HEK293 (cell line): Measurements from ENCODE around the gene BCAR1.

Experiments
- CTCF ChIA-PET: fragments of 350-600 bp; formaldehyde crosslinking; extraction: SDS; loops from one replicate; lab custom pipeline; 2021; ENCODE audit warnings: antibody characterized with exemption; lab: Yijun Ruan, JAX
- POLR2A ChIA-PET: fragments of 300-600 bp; formaldehyde crosslinking; extraction: SDS; loops from one replicate; lab custom pipeline; 2020; ENCODE audit warnings: antibody characterized with exemption, inconsistent platforms; lab: Yijun Ruan, JAX
- H3K27ac ChIP-seq: fragments of 200-500 bp; sonication (Bioruptor generic); 2 replicates; pipeline ENCODE4 v1.5.1; 2014; ENCODE audit warnings: low read depth, low read length, control low read depth, inconsistent platforms; ENCODE audit errors: extremely low read depth
- H3K36me3 ChIP-seq, 2 experiments: fragments of 200-500 bp in 1 of 2; sonication (Bioruptor generic) in 1 of 2; 1 replicate in 1 of 2; 2 replicates in 1 of 2; pipeline ENCODE4 v1.5.1; 2014 to 2017; ENCODE audit warnings: inconsistent platforms in 2 of 2, low read length in 2 of 2; ENCODE audit not compliant: control insufficient read depth in 2 of 2, insufficient read depth in 1 of 2
- H3K4me1 ChIP-seq: fragments of 200-500 bp; sonication (Bioruptor generic); 2 replicates; pipeline ENCODE4 v1.5.1; 2014; ENCODE audit warnings: mild to moderate bottlenecking, low read length, inconsistent platforms; ENCODE audit not compliant: control insufficient read depth, insufficient read depth
- H3K4me3 ChIP-seq: 2 replicates; pipeline ENCODE4 v1.5.1; 2011; ENCODE audit warnings: low read depth, mild to moderate bottlenecking, control low read depth, low read length, moderate library complexity
- H3K9me3 ChIP-seq: fragments of 200-500 bp; sonication (Bioruptor generic); 2 replicates; pipeline ENCODE4 v1.5.1; 2014; ENCODE audit warnings: low read depth, low read length, inconsistent platforms; ENCODE audit not compliant: control insufficient read depth, insufficient read depth
- BCL6B ChIP-seq: fragments of 450-650 bp; formaldehyde crosslinking; IDR thresholded peaks from 2 replicates; pipeline ENCODE4 v1.5.1; 2017; ENCODE audit warnings: missing biosample characterization, missing genetic modification characterization
- CTCF ChIP-seq: fragments of 450-650 bp; formaldehyde crosslinking; IDR thresholded peaks from 2 replicates; pipeline ENCODE4 v1.5.1; 2016; ENCODE audit warnings: missing biosample characterization, missing genetic modification characterization
- GLI2 ChIP-seq: fragments of 450-650 bp; formaldehyde crosslinking; IDR thresholded peaks from 2 replicates; pipeline ENCODE4; 2017; ENCODE audit warnings: missing biosample characterization, missing genetic modification characterization, low read depth, borderline replicate concordance
- HOXD13 ChIP-seq: sonication (generic); formaldehyde crosslinking; IDR thresholded peaks from 2 replicates; pipeline ENCODE4 v1.8.0; 2022; ENCODE audit warnings: missing genetic modification reagents, borderline replicate concordance
- KLF1 ChIP-seq: fragments of 450-650 bp; formaldehyde crosslinking; IDR thresholded peaks from 2 replicates; pipeline ENCODE4 v1.5.1; 2016; ENCODE audit warnings: missing biosample characterization, missing genetic modification characterization
- KLF8 ChIP-seq: fragments of 450-650 bp; formaldehyde crosslinking; IDR thresholded peaks from 2 replicates; pipeline ENCODE4 v1.5.1; 2016; ENCODE audit warnings: missing biosample characterization, missing genetic modification characterization
- REPIN1 ChIP-seq: fragments of 450-650 bp; formaldehyde crosslinking; IDR thresholded peaks from 2 replicates; pipeline ENCODE4 v1.5.1; 2017; ENCODE audit warnings: missing biosample characterization, missing genetic modification characterization, low read depth
- REST ChIP-seq: fragments of 450-650 bp; formaldehyde crosslinking; IDR thresholded peaks from 2 replicates; pipeline ENCODE4 v1.5.1; 2016; ENCODE audit warnings: missing biosample characterization, missing genetic modification characterization
- ZBTB8A ChIP-seq: fragments of 450-650 bp; formaldehyde crosslinking; IDR thresholded peaks from 2 replicates; pipeline ENCODE4 v1.5.1; 2016; ENCODE audit warnings: missing biosample characterization, missing genetic modification characterization
- ZFP3 ChIP-seq: fragments of 450-650 bp; formaldehyde crosslinking; IDR thresholded peaks from 2 replicates; pipeline ENCODE4 v1.5.1; 2016; ENCODE audit warnings: low read depth, missing biosample characterization, missing genetic modification characterization
- ZFP41 ChIP-seq: fragments of 450-650 bp; formaldehyde crosslinking; IDR thresholded peaks from 2 replicates; pipeline ENCODE4 v1.5.1; 2016; ENCODE audit warnings: missing biosample characterization, missing genetic modification characterization, borderline replicate concordance
- ZNF169 ChIP-seq: fragments of 450-650 bp; formaldehyde crosslinking; IDR thresholded peaks from 2 replicates; pipeline ENCODE4 v1.5.1; 2016; ENCODE audit warnings: missing biosample characterization, missing genetic modification characterization
- ZNF394 ChIP-seq: fragments of 450-650 bp; formaldehyde crosslinking; IDR thresholded peaks from 2 replicates; pipeline ENCODE4 v1.5.1; 2016; ENCODE audit warnings: missing biosample characterization, missing genetic modification characterization, mild to moderate bottlenecking, moderate library complexity, borderline replicate concordance
- ZNF426 ChIP-seq: fragments of 450-650 bp; formaldehyde crosslinking; IDR thresholded peaks from 2 replicates; pipeline ENCODE4 v1.5.1; 2017; ENCODE audit warnings: missing biosample characterization, missing genetic modification characterization, mild to moderate bottlenecking, inconsistent platforms, moderate library complexity
- ZNF510 ChIP-seq: fragments of 450-650 bp; formaldehyde crosslinking; IDR thresholded peaks from 2 replicates; pipeline ENCODE4 v1.5.1; 2018; ENCODE audit warnings: mild to moderate bottlenecking, missing genetic modification characterization, missing biosample characterization; ENCODE audit not compliant: insufficient replicate concordance
- ZNF600 ChIP-seq: fragments of 450-650 bp; formaldehyde crosslinking; IDR thresholded peaks from 2 replicates; pipeline ENCODE4 v1.5.1; 2016; ENCODE audit warnings: missing biosample characterization, missing genetic modification characterization
- ZSCAN4 ChIP-seq: fragments of 450-650 bp; formaldehyde crosslinking; IDR thresholded peaks from 2 replicates; pipeline ENCODE4 v1.5.1; 2017; ENCODE audit warnings: missing biosample characterization, missing genetic modification characterization

The BCAR1 gene

GRCh38 chr16:75293772-75294171 lies 42.3 kb upstream of the BCAR1 start (continued):
- TF ChIP-seq REST (tag by site-specific recombination), result no peak
- TF ChIP-seq BCL6B (tag by site-specific recombination), result no peak
- no peak for TF ChIP-seq ZFP3 (tag by site-specific recombination)

- ChIA-PET POLR2A (interaction anchor here (0.7 kb wide), 1 partner anchor 43 kb away, joined by 3 read pairs; no protein-coding TSS in a partner anchor), CTCF (interaction anchor here (0.7 kb wide), 1 partner anchor 396 kb away, joined by 3 read pairs; no protein-coding TSS in a partner anchor)
- Histone ChIP-seq H3K4me3 (no peak overlapping the region), H3K36me3 (peaks cover 0 to 66% of the 10 kb centered on the region in 2 experiments; a peak in 2 of 3 replicates), H3K9me3 (no peaks in the 10 kb centered on the region), H3K4me1 (no peaks in the 10 kb centered on the region), H3K27ac (no peak overlapping the region)
- TF ChIP-seq REPIN1 (tag by site-specific recombination), result no peak
- no peak for TF ChIP-seq ZNF600 (tag by site-specific recombination)
- no peak for TF ChIP-seq ZSCAN4 (tag by site-specific recombination)
- no peak for TF ChIP-seq CTCF (tag by site-specific recombination)
- TF ChIP-seq ZNF169 (tag by site-specific recombination), result no peak
- no peak for TF ChIP-seq ZBTB8A (tag by site-specific recombination)
- TF ChIP-seq ZNF394 (tag by site-specific recombination), result no peak
- no peak for TF ChIP-seq GLI2 (tag by site-specific recombination)
- no peak for TF ChIP-seq HOXD13 (CRISPR knock-in tag)
- no peak for TF ChIP-seq ZFP41
- no peak for TF ChIP-seq ZNF510 (tag by site-specific recombination)
- no peak for TF ChIP-seq ZNF426 (tag by site-specific recombination)
- TF ChIP-seq ZFP3 (tag by site-specific recombination), result no peak
These were observed 41.7 kb upstream of the BCAR1 start for GRCh38 chr16:75293173-75293572.

GRCh38 chr16:75292691-75293090 lies 41.3 kb upstream of the BCAR1 start:
- Histone ChIP-seq H3K27ac (no peak overlapping the region), H3K4me1 (no peaks in the 10 kb centered on the region), H3K9me3 (no peaks in the 10 kb centered on the region), H3K36me3 (peaks cover 0 to 61% of the 10 kb centered on the region in 2 experiments; a peak in 2 of 3 replicates), H3K4me3 (no peak overlapping the region)
- POLR2A ChIA-PET, result no interaction called here
- CTCF ChIA-PET, result interaction anchor here (0.7 kb wide), 1 partner anchor 396 kb away, joined by 3 read pairs; no protein-coding TSS in a partner anchor
- peak; percentile 96 for TF ChIP-seq KLF1 (tag by site-specific recombination)
- TF ChIP-seq KLF8, result no peak
